ENCODE results near the gene RAB31. TPM values are rescaled to one million over a fixed set of nuclear protein-coding genes. Genes with fewer than 3 reads are reported as not detected.

RAB31 gene
- polyA plus RNA-seq, 1 experiment: 37.2 TPM

DNA sequence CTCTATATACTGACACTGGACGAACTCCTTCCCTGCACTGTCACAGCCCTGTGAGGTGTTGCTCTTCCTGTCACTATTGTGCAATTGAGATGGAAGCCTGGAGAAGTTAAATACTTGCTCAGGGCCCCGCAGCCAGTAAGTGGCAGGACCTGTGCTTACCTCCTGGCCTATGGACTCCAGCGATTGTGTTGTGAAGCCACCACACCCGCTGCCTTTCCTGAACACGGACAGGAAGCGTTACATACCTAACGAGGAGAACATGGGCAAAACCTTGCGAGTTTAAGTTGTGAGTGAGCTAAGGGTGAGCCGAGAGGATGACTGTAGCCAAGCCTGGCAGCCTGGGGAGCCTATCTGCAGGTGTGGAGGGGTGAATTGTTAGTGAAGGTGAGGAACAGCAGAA is 26.1 kb downstream of the RAB31 start:
- TF ChIP-seq, protein P1, sequence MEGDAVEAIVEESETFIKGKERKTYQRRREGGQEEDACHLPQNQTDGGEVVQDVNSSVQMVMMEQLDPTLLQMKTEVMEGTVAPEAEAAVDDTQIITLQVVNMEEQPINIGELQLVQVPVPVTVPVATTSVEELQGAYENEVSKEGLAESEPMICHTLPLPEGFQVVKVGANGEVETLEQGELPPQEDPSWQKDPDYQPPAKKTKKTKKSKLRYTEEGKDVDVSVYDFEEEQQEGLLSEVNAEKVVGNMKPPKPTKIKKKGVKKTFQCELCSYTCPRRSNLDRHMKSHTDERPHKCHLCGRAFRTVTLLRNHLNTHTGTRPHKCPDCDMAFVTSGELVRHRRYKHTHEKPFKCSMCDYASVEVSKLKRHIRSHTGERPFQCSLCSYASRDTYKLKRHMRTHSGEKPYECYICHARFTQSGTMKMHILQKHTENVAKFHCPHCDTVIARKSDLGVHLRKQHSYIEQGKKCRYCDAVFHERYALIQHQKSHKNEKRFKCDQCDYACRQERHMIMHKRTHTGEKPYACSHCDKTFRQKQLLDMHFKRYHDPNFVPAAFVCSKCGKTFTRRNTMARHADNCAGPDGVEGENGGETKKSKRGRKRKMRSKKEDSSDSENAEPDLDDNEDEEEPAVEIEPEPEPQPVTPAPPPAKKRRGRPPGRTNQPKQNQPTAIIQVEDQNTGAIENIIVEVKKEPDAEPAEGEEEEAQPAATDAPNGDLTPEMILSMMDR (IDR thresholded peaks at IDR 0.05; ENCODE audit: insufficient read depth, low read depth, low read length): no peak
- DNase-seq (ENCODE audit: low read depth): no peak
- CTCF ChIA-PET: no interaction called here
- Histone ChIP-seq H3K4me3 (ENCODE audit: low read depth, low read length) (no peak overlapping the region), H3K36me3 (ENCODE audit: control insufficient read depth, insufficient read depth, low read length) (no peaks in the 10 kb centered on the region), H3K27me3 (ENCODE audit: control insufficient read depth, insufficient read depth, low read length) (no peaks in the 10 kb centered on the region)
- POLR2A ChIA-PET: no interaction called here

DNA sequence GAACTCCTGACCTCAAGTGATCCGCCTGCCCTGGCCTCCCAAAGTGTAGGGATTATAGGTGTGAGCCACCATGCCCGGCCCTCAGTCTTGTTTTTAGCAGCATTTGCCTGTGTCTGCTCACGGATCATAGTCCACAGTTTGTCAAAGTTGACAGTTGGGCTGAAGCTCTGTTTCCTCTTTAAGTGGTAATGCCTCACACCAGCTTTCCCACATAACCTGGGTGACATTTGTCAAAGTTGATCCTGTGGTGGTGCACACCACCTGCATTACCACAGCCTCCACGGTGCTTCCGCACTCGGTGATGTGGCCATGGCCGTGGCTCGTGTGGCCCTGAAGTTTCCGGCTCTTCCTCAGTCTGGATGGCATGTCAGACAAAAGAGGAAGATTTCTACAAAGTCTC is 27.1 kb downstream of the RAB31 start:
- TF ChIP-seq, protein P1 (IDR thresholded peaks at IDR 0.05; ENCODE audit: insufficient read depth, low read depth, low read length): no peak
- H3K27me3 ChIP-seq (ENCODE audit: control insufficient read depth, insufficient read depth, low read length): no peaks in the 10 kb centered on the region
- no peak for DNase-seq (ENCODE audit: low read depth)
- no peaks in the 10 kb centered on the region for H3K36me3 ChIP-seq (ENCODE audit: control insufficient read depth, insufficient read depth, low read length)
- H3K4me3 ChIP-seq (ENCODE audit: low read depth, low read length): no peak overlapping the region
- POLR2A ChIA-PET: no interaction called here
- CTCF ChIA-PET: no interaction called here

DNA sequence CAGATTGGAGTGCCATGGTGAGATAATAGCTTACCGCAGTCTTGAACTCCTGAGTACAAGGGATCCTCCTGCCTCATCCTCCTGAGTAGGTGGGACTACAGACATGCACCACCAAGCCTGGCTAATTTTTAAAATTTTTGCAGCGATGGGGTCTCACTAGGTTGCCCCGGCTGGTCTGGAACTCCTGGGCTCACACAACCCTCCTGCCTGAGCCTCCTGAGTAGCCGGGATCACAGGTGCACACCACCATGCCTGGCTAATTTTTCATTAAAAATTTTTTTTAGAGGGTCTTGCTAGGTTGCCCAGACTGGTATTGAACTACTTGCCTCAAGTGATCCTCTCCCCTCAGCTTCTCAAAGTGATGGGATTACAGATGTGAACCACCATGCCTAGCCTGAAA is 27.8 kb downstream of the RAB31 start:
- POLR2A ChIA-PET: no interaction called here
- CTCF ChIA-PET: no interaction called here
- Histone ChIP-seq H3K4me3 (ENCODE audit: low read depth, low read length) (no peak overlapping the region), H3K36me3 (ENCODE audit: control insufficient read depth, insufficient read depth, low read length) (no peaks in the 10 kb centered on the region), H3K27me3 (ENCODE audit: control insufficient read depth, insufficient read depth, low read length) (no peaks in the 10 kb centered on the region)
- no peak for DNase-seq (ENCODE audit: low read depth)
- TF ChIP-seq, protein P1 (IDR thresholded peaks at IDR 0.05; ENCODE audit: insufficient read depth, low read depth, low read length): no peak

DNA sequence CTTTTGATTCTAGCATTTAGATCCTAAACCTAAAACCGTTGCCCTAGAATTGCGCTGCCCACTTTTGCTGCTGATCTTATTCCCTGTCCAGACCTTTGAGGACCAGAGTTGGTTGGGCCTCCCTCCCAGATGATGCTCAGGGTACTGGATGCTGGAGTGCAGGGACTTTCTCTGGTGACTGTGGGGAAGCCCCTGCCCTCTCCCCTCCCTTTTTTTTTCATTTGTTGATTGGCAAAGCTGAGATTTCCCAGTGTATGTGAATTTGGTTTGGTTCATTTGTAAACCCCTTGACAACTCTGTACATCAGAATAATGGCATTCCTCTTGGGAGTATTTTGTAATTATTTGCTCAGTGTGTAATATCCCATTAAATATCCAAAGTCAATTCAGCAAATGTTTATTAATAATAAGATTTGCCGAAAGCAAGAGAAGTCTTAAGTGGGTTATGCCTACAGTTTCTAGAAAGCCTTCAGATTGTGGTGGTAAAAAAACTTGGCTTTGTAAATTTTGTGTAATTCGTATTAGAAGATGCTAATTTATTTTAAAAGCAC is 28.3 kb downstream of the RAB31 start:
- Histone ChIP-seq H3K27me3 (ENCODE audit: control insufficient read depth, insufficient read depth, low read length) (no peaks in the 10 kb centered on the region), H3K36me3 (ENCODE audit: control insufficient read depth, insufficient read depth, low read length) (no peaks in the 10 kb centered on the region), H3K4me3 (ENCODE audit: low read depth, low read length) (no peak overlapping the region)
- DNase-seq (ENCODE audit: low read depth): no peak
- POLR2A ChIA-PET: no interaction called here
- CTCF ChIA-PET: interaction anchor here (0.9 to 1.0 kb wide), 2 partner anchors 11 to 14 kb away, joined by 3 read pairs; no protein-coding TSS in a partner anchor
- TF ChIP-seq, protein P1 (IDR thresholded peaks at IDR 0.05; ENCODE audit: insufficient read depth, low read depth, low read length): no peak

DNA sequence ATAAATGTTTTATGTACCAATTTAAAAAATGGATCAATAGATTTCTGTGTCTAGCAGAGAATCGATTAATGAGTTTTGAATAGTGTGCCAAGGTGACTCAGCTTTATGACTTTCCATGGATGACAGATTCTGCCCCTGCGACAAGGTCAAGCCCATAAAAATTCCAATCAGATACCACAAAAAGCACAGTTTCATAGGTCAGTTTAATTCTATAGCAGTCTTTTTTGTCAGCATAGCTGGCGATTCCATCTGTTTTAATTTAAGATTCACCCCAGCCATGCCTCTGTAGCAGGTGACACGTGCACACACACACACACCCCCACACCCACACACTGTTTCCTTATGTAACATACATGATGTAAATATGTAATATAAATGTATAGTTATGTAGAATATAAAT is 28.9 kb downstream of the RAB31 start:
- no peak for DNase-seq (ENCODE audit: low read depth)
- CTCF ChIA-PET: interaction anchor here (0.9 to 1.0 kb wide), 2 partner anchors 10 to 14 kb away, joined by 3 read pairs; no protein-coding TSS in a partner anchor
- H3K4me3 ChIP-seq (ENCODE audit: low read depth, low read length): no peak overlapping the region
- H3K27me3 ChIP-seq (ENCODE audit: control insufficient read depth, insufficient read depth, low read length): no peaks in the 10 kb centered on the region
- no peaks in the 10 kb centered on the region for H3K36me3 ChIP-seq (ENCODE audit: control insufficient read depth, insufficient read depth, low read length)
- TF ChIP-seq, protein P1 (IDR thresholded peaks at IDR 0.05; ENCODE audit: insufficient read depth, low read depth, low read length): no peak
- POLR2A ChIA-PET: no interaction called here
